Parathyroid adenoma (tissue), 2 donors: ENCODE data around the gene TMEM141.
"Not testable (repeated sequence)": the region's sequence is repeated elsewhere in the genome, so short reads cannot be mapped to it uniquely, and the experiment has no call there.

Source experiments
- H2AFZ ChIP-seq: fragments of 300-600 bp; sonication (generic); one replicate; pipeline ENCODE4 v1.7.0; 2017; ENCODE audit warnings: antibody characterized with exemption, mild to moderate bottlenecking
- H3K27ac ChIP-seq: fragments of 300-600 bp; sonication (generic); one replicate; pipeline ENCODE4 v1.7.0; 2017
- H3K27me3 ChIP-seq: fragments of 300-600 bp; sonication (generic); one replicate; pipeline ENCODE4 v1.7.0; 2017; ENCODE audit warnings: low read length; ENCODE audit not compliant: control insufficient read depth, insufficient read depth
- H3K36me3 ChIP-seq: fragments of 300-600 bp; sonication (generic); one replicate; pipeline ENCODE4 v1.7.0; 2017; ENCODE audit warnings: low read length; ENCODE audit not compliant: control insufficient read depth, insufficient read depth
- H3K4me1 ChIP-seq: fragments of 300-600 bp; sonication (generic); one replicate; pipeline ENCODE4 v1.7.0; 2017; ENCODE audit warnings: control low read depth
- H3K4me2 ChIP-seq: fragments of 300-600 bp; sonication (generic); one replicate; pipeline ENCODE4 v1.7.0; 2017; ENCODE audit warnings: low read length
- H3K4me3 ChIP-seq: fragments of 300-600 bp; sonication (generic); one replicate; pipeline ENCODE4 v1.7.0; 2017; ENCODE audit warnings: low read depth, low read length
- H3K79me2 ChIP-seq: fragments of 300-600 bp; sonication (generic); one replicate; pipeline ENCODE4 v1.7.0; 2017; ENCODE audit warnings: control low read depth
- H3K9ac ChIP-seq: fragments of 300-600 bp; sonication (generic); one replicate; pipeline ENCODE4 v1.7.0; 2017; ENCODE audit warnings: mild to moderate bottlenecking
- H3K9me3 ChIP-seq: fragments of 300-600 bp; sonication (generic); one replicate; pipeline ENCODE4 v1.7.0; 2017; ENCODE audit warnings: low read length; ENCODE audit not compliant: control insufficient read depth
- CTCF ChIP-seq: fragments of 300-600 bp; sonication (generic); IDR thresholded peaks from one replicate; pipeline ENCODE4 v1.7.0; 2017; ENCODE audit warnings: antibody characterized with exemption, mild to moderate bottlenecking
- donor health status: primary hyperparathyroidism.

The TMEM141 gene

GRCh38 chr9:136796238-136796774 lies 5.2 kb downstream of the TMEM141 start, which contains the start of gene CCDC183:
TSS of gene CCDC183 (plus strand) at chr9:136796338. CDS start at chr9:136796398, 60 bp downstream.
- Histone ChIP-seq H3K9ac (no peak within 1 kb of the TSS), H3K4me1 (peaks cover 4% of the 10 kb centered on the region), H3K79me2 (no peaks in the 10 kb centered on the region), H3K4me3 (no peak within 1 kb of the TSS), H3K9me3 (no peaks in the 10 kb centered on the region), H3K36me3 (no peaks in the 10 kb centered on the region), H3K27me3 (no peaks in the 10 kb centered on the region), H3K4me2 (no peak within 1 kb of the TSS), H2AFZ (no peak within 1 kb of the TSS), H3K27ac (no peak within 1 kb of the TSS)
- TF ChIP-seq CTCF = no peak

- not testable (repeated sequence) for H3K79me2 ChIP-seq, H3K4me2 ChIP-seq, H3K36me3 ChIP-seq, H3K4me3 ChIP-seq, H3K4me1 ChIP-seq, H2AFZ ChIP-seq, H3K9ac ChIP-seq, H3K27me3 ChIP-seq, H3K27ac ChIP-seq, H3K9me3 ChIP-seq
Measured at GRCh38 chr9:136796775-136797347, 5.7 kb downstream of the TMEM141 start.

- H3K27me3 ChIP-seq = no peaks in the 10 kb centered on the region
- no peaks in the 10 kb centered on the region for H3K9me3 ChIP-seq
- H3K4me1 ChIP-seq = no peaks in the 10 kb centered on the region
- H3K4me3 ChIP-seq = no peak overlapping the region
- no peak overlapping the region for H3K27ac ChIP-seq
- no peaks in the 10 kb centered on the region for H3K36me3 ChIP-seq
- no peaks in the 10 kb centered on the region for H3K79me2 ChIP-seq
- no peak overlapping the region for H3K9ac ChIP-seq
- TF ChIP-seq CTCF = no peak
- H3K4me2 ChIP-seq = peak overlapping the region; percentile 86
- no peak overlapping the region for H2AFZ ChIP-seq
Measured at GRCh38 chr9:136798708-136799078, 7.5 kb downstream of the TMEM141 start.

GRCh38 chr9:136799079-136799853 lies 8.1 kb downstream of the TMEM141 start:
- Histone ChIP-seq H3K4me3 (peak overlapping the region; percentile 64), H3K4me1 (no peaks in the 10 kb centered on the region), H3K79me2 (no peaks in the 10 kb centered on the region), H3K27me3 (no peaks in the 10 kb centered on the region), H3K9ac (no peak overlapping the region), H3K27ac (no peak overlapping the region), H3K36me3 (no peaks in the 10 kb centered on the region), H3K4me2 (peak overlapping the region; percentile 86), H2AFZ (peak overlapping the region; percentile 22), H3K9me3 (no peaks in the 10 kb centered on the region)
- TF ChIP-seq CTCF = no peak

GRCh38 chr9:136799854-136800657 lies 8.9 kb downstream of the TMEM141 start:
- Histone ChIP-seq H3K4me3 (peak overlapping the region; percentile 64), H3K79me2 (no peaks in the 10 kb centered on the region), H3K4me1 (no peaks in the 10 kb centered on the region), H3K27ac (peak overlapping the region; percentile 42), H3K4me2 (peak overlapping the region; percentile 96), H3K27me3 (no peaks in the 10 kb centered on the region), H3K9me3 (no peaks in the 10 kb centered on the region), H3K36me3 (no peaks in the 10 kb centered on the region), H2AFZ (peak overlapping the region; percentile 66), H3K9ac (no peak overlapping the region)
- TF ChIP-seq CTCF = no peak
